ENCODE measurements around the gene TK2.

Gene TK2

DNA sequence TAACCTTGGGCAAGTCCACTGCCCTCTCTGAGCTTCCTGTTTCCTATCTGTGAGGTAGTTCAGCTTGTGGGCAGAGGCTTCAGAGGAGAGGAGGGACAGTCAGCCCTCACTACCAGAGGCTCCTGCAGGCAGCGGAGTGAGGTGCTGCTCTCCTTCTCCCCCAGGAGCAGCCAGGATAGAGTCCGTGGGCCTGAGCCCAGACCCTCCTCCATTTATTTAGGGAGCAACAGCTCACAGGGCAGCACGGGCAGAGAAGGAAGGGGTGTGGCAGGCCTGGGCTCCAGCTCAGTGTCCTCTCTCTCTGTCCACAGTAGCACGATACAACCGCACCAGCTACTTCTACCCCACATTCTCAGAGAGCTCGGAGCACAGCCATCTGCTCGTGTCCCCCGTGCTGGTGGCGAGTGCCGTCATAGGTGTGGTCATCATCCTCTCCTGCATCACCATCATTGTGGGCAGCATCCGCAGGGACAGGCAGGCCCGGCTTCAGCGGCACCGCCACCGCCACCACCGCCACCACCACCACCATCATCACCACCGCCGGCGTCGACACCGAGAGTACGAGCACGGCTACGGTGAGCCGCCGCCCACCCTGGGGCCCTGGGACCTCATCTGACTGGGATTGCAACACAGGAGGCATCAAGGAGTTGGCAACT, 80.5 kb downstream of the TK2 start:
- no peak for TF ChIP-seq NFIC (IDR thresholded peaks at IDR 0.05)
- no peak for TF ChIP-seq EGR1 (IDR thresholded peaks at IDR 0.05)
- no peak for TF ChIP-seq CEBPB (IDR thresholded peaks at IDR 0.05)
- TF ChIP-seq, protein P1, sequence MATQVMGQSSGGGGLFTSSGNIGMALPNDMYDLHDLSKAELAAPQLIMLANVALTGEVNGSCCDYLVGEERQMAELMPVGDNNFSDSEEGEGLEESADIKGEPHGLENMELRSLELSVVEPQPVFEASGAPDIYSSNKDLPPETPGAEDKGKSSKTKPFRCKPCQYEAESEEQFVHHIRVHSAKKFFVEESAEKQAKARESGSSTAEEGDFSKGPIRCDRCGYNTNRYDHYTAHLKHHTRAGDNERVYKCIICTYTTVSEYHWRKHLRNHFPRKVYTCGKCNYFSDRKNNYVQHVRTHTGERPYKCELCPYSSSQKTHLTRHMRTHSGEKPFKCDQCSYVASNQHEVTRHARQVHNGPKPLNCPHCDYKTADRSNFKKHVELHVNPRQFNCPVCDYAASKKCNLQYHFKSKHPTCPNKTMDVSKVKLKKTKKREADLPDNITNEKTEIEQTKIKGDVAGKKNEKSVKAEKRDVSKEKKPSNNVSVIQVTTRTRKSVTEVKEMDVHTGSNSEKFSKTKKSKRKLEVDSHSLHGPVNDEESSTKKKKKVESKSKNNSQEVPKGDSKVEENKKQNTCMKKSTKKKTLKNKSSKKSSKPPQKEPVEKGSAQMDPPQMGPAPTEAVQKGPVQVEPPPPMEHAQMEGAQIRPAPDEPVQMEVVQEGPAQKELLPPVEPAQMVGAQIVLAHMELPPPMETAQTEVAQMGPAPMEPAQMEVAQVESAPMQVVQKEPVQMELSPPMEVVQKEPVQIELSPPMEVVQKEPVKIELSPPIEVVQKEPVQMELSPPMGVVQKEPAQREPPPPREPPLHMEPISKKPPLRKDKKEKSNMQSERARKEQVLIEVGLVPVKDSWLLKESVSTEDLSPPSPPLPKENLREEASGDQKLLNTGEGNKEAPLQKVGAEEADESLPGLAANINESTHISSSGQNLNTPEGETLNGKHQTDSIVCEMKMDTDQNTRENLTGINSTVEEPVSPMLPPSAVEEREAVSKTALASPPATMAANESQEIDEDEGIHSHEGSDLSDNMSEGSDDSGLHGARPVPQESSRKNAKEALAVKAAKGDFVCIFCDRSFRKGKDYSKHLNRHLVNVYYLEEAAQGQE (IDR thresholded peaks at IDR 0.05; ENCODE audit: low read depth) = no peak
- no peak for TF ChIP-seq RAD21 (IDR thresholded peaks at IDR 0.05; ENCODE audit: low read depth)
- no peak for TF ChIP-seq CREB1 (IDR thresholded peaks at IDR 0.05; ENCODE audit: low read depth)
- no peak for TF ChIP-seq TEAD4 (IDR thresholded peaks at IDR 0.05)
- TF ChIP-seq, protein P2, sequence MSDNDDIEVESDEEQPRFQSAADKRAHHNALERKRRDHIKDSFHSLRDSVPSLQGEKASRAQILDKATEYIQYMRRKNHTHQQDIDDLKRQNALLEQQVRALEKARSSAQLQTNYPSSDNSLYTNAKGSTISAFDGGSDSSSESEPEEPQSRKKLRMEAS (IDR thresholded peaks at IDR 0.05) = no peak
- TF ChIP-seq ZBTB7A (IDR thresholded peaks at IDR 0.05; ENCODE audit: low read depth) = no peak
- TF ChIP-seq EP300 (IDR thresholded peaks at IDR 0.05; ENCODE audit: borderline replicate concordance) = no peak
- no peak for TF ChIP-seq TCF12 (IDR thresholded peaks at IDR 0.05; ENCODE audit: low read depth)
- no peak for TF ChIP-seq YY1 (IDR thresholded peaks at IDR 0.05; ENCODE audit: low read depth)

DNA sequence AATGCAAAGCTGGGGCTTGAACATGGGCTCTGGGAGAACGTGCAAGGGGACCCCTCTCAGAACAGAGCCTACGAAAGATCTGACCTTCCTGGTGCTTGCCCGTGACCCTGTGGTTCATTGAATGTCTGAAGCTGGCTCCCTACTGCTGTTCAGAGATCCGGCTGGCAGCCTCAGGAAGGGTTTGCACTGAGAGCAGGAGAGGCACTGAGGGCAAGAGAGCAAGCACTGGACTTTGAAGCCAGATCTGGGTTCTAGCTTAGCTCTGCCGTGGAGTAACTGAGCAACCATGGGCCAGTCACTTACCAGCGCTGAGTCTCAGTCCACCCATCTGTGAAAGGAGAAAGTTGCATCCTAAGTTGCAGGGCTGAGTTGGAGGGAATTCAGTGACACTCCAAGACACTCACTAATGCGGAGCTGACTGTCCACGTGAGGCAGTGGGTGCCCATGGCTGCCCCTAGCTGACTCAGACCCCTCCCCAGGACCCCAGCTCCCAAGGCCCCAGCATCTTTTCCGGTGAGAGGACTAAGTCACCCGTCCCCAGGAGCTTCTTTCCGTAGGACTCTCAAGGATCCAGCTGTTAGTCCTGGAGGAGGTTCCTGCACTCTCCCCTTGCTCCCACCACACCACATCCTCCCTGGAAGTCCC, 81.5 kb downstream of the TK2 start:
- TF ChIP-seq TAF1 (IDR thresholded peaks at IDR 0.05; ENCODE audit: low read depth) (no peak), RAD21 (IDR thresholded peaks at IDR 0.05; ENCODE audit: low read depth) (no peak), CREB1 (IDR thresholded peaks at IDR 0.05; ENCODE audit: low read depth) (no peak), NFIC (IDR thresholded peaks at IDR 0.05) (no peak), ZBTB7A (IDR thresholded peaks at IDR 0.05; ENCODE audit: low read depth) (no peak), YY1 (IDR thresholded peaks at IDR 0.05; ENCODE audit: low read depth) (no peak), EGR1 (IDR thresholded peaks at IDR 0.05) (no peak), TCF12 (IDR thresholded peaks at IDR 0.05; ENCODE audit: low read depth) (no peak), FOXM1 (IDR thresholded peaks at IDR 0.05; ENCODE audit: borderline replicate concordance, low read depth) (no peak), CEBPB (IDR thresholded peaks at IDR 0.05) (no peak)
- TF ChIP-seq, protein P3, sequence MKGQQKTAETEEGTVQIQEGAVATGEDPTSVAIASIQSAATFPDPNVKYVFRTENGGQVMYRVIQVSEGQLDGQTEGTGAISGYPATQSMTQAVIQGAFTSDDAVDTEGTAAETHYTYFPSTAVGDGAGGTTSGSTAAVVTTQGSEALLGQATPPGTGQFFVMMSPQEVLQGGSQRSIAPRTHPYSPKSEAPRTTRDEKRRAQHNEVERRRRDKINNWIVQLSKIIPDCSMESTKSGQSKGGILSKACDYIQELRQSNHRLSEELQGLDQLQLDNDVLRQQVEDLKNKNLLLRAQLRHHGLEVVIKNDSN (IDR thresholded peaks at IDR 0.05) = no peak
- TF ChIP-seq, protein P1 (IDR thresholded peaks at IDR 0.05; ENCODE audit: low read depth) = no peak
- TF ChIP-seq, protein P2 (IDR thresholded peaks at IDR 0.05) = no peak

DNA sequence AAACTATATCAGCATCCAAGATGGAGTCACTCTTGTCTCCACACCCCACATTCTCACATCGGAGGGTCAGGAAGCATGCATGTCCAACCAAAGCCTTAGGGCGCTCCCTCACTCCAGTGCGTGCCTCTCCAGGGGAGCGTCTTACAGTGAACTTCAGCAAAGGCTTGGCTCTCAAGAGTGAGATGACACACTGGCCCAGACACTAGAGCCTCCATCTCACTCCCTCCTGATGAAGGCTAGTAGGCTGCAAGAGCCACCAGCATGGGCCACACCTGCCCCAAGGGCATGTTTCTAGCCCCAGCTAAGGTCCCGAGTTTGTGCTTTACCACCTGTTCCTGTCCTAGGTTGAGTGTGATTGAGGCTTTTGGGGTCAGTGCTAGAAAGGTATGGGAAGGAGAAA, 82.3 kb downstream of the TK2 start:
- TF ChIP-seq CEBPB (IDR thresholded peaks at IDR 0.05) = no peak
- TF ChIP-seq EP300 (IDR thresholded peaks at IDR 0.05; ENCODE audit: borderline replicate concordance) = no peak
- no peak for TF ChIP-seq ZBTB7A (IDR thresholded peaks at IDR 0.05; ENCODE audit: low read depth)
- TF ChIP-seq NFIC (IDR thresholded peaks at IDR 0.05) = no peak
- TF ChIP-seq, protein P1 (IDR thresholded peaks at IDR 0.05; ENCODE audit: low read depth) = no peak
- TF ChIP-seq FOXM1 (IDR thresholded peaks at IDR 0.05; ENCODE audit: borderline replicate concordance, low read depth) = no peak

DNA sequence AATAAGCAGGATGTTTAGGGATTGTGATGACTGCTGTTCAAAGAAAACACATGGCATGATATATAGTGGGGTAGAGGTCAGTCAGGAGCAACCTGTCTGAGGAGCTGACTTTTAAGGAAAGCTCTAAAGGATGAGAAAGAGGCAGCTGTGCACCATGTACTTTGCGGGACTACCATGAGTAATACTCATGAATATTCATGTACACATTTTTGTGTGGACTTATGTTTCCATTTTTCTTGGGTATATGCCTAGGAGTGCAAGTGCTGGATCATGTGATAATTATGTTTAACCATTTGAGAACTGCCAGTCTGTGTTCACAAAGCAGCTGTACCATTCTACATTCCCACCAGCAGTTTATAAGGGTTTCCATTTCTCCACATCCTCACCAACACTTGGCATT, 87.0 kb downstream of the TK2 start:
- TF ChIP-seq, protein P3 (IDR thresholded peaks at IDR 0.05) = no peak
- no peak for TF ChIP-seq EGR1 (IDR thresholded peaks at IDR 0.05)
- TF ChIP-seq, protein P2 (IDR thresholded peaks at IDR 0.05) = no peak
- no peak for TF ChIP-seq YY1 (IDR thresholded peaks at IDR 0.05; ENCODE audit: low read depth)
- no peak for TF ChIP-seq TEAD4 (IDR thresholded peaks at IDR 0.05)
- no peak for TF ChIP-seq RAD21 (IDR thresholded peaks at IDR 0.05; ENCODE audit: low read depth)
- TF ChIP-seq NFIC (IDR thresholded peaks at IDR 0.05) = no peak
- TF ChIP-seq TCF12 (IDR thresholded peaks at IDR 0.05; ENCODE audit: low read depth) = no peak
- no peak for TF ChIP-seq TAF1 (IDR thresholded peaks at IDR 0.05; ENCODE audit: low read depth)
- TF ChIP-seq FOXM1 (IDR thresholded peaks at IDR 0.05; ENCODE audit: borderline replicate concordance, low read depth) = no peak
- no peak for TF ChIP-seq EP300 (IDR thresholded peaks at IDR 0.05; ENCODE audit: borderline replicate concordance)
- TF ChIP-seq CREB1 (IDR thresholded peaks at IDR 0.05; ENCODE audit: low read depth) = no peak
- TF ChIP-seq ZBTB7A (IDR thresholded peaks at IDR 0.05; ENCODE audit: low read depth) = no peak
- TF ChIP-seq CEBPB (IDR thresholded peaks at IDR 0.05) = no peak

Measured in Ishikawa (cell line).